ENCODE results near the gene METTL24.

DNA sequence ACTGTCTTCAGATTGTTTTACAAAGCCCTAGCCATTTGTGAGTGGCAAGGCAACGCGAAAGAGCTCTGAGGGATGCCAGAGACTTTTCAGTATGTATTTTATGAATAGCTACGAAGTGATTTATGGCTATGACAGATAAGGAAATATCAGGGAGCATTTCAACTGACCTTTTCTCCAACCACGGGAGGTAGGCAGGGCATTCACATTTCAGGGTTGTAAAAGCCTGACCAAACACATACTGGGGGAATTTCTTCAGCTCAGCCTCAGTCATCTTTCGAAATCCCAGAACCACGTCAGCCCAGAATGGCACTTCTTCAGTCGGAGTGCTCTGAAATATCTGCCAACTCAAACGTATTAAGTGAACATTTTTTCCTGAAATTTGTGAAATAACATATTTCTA, 46.5 kb upstream of the METTL24 start:
- TF ChIP-seq, protein P1, sequence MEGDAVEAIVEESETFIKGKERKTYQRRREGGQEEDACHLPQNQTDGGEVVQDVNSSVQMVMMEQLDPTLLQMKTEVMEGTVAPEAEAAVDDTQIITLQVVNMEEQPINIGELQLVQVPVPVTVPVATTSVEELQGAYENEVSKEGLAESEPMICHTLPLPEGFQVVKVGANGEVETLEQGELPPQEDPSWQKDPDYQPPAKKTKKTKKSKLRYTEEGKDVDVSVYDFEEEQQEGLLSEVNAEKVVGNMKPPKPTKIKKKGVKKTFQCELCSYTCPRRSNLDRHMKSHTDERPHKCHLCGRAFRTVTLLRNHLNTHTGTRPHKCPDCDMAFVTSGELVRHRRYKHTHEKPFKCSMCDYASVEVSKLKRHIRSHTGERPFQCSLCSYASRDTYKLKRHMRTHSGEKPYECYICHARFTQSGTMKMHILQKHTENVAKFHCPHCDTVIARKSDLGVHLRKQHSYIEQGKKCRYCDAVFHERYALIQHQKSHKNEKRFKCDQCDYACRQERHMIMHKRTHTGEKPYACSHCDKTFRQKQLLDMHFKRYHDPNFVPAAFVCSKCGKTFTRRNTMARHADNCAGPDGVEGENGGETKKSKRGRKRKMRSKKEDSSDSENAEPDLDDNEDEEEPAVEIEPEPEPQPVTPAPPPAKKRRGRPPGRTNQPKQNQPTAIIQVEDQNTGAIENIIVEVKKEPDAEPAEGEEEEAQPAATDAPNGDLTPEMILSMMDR (IDR thresholded peaks at IDR 0.05): no peak
- TF ChIP-seq POLR2AphosphoS5 (IDR thresholded peaks at IDR 0.05): no peak
